NOMO-1 treated with dmso at 0.1 percent for 144 hours (cell line): Measurements from ENCODE around the gene APOA5.
"Not testable (repeated sequence)": the region's sequence is repeated elsewhere in the genome, so short reads cannot be mapped to it uniquely, and the experiment has no call there.

Source experiments
- DNase-seq: peaks from one replicate; lab custom pipeline; 2025; ENCODE audit not compliant: unreplicated experiment; lab: John Stamatoyannopoulos, UW

The APOA5 gene

DNA sequence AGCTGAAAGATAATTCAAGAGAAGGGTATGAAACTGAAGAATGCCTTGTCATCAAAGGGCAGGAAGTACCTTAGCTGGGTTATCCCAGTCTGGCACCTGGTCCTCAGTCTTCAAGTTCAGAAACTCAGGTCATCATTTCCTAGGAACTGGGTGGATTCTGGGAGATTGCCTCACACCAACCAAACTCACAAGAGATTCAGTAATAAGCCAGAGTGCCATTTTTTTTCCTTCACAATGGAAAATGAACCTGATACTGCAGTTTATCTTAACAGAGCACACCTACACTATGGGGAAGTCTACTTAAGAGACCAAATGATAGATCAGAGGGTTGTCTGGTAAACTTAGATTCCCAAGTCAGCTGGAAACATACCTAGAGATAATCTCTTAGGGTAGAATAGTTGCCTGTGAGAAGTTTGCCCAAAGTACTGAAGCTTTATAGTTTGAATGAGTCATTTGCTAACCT, 15.1 kb downstream of the APOA5 start:
- no peak for DNase-seq

DNA sequence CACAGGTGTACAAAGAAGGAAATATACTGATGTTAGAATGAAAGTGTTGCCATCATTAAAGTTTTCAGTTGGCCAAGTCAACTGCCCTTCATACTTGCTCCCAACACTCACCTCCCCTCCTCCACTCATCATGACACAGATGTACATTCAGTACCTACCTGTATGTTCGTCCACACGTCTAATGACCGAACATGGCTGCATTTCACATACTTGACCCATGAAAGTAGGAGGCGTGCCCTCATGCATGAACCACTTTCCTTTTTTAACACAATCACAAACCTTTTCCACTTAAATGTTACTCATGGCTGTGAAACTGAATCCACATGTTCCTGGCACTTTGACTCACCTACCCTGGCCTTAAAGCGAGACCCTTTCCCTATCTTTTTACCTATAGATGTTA, 15.7 kb downstream of the APOA5 start:
- no peak for DNase-seq

DNA sequence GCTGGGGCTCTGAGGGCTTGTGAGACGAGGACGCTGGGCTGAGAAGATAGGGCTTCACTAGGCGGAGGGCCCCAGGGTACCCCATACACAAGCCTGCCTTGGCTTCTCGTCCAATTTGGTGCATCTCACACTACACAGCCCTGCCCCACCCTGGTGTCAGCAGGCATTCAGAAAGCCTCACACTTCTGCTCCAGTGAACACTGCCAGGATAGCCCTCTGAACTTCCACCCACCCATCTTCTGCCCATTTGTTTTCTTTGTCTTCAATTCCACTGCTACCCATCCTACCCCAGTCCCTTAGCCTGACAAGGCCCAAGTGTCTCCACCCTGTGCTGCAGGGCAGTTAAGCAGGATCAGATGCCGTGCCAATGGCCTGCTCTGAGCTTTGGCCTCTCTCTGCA, 17.0 kb downstream of the APOA5 start:
- no peak for DNase-seq

DNA sequence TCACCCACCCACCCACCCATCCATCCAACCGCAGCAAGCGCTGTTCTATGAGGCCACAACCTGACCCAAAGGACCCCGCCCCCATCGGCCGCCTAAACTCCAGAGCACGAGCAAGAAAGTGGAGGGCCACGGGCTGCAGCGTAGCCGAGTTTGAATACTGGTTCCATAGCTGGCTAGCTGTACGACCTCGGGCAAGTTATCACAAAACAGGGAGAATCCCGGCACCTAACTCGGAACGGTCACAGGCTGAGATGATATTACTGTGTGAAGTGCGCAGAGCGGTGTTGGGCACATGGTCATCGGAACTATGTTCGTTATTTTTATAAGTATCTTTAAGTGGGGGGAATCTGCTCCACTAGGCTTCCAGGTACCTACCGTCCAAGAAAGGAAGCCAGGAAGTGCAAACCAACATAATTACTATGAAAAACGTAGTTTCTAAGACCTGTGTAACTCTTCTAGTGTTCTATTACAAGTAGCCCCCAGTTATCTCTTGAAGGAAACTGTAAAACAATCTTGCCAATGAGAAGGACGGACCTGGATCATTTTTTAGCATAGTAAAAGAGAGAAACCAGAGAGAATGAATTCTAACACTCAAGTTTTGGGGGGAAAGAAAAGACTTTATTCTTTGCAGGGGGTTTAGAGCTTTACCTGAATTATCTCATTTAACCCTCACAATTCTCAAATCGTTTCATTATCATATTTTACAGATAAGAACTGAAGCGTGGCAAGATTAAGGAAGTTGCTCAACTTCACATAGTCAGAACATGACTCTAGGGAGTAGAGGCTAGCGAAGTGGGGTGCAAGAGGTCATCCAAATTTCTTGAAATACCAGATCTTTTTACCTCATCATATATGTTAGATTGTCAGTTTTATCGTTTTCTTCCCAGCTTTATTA, 18.2 kb downstream of the APOA5 start:
- peak; percentile 53 for DNase-seq

DNA sequence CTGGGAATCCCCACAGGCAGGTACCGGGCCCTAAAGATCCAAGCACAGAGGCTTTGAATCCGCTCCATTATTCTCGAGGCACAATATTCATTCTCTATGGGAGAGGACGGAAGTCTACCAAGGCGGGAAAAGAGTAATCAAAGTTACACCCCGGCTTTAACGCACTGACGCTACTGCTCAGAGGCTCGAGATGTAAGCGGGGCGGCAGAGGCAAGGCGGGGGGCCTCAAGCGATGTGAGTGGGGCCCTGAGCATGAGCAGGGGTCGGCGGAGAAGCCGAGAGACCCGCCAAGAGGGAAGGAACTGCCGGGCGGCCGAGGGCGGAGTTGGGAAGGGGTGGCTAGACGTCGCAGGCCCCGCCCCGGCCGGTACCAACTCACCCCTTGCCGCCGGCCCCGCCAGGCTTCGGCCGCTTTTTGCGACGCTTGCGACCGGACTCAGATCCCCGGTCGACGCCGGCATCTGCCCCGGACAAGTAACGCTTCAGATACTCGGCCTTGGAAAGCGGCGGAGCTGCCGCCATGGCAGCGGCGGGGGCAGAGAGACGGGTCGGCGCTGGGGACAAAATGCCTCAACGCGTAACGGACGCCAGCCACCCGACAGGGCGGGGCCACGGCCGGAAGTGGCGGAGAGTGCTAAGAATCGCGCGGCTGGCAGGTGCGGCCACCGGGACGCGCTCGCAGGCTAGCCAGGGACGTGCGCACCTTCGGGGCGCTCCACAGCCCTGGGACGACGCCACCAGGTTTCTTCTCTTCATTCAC, 19.1 kb downstream of the APOA5 start, which contains the start of gene BUD13:
BUD13 (minus strand) TSS at position 545 of the 760 bp plus-strand sequence; CDS start at position 522, 23 bp downstream.
- DNase-seq: peak; percentile 81

DNA sequence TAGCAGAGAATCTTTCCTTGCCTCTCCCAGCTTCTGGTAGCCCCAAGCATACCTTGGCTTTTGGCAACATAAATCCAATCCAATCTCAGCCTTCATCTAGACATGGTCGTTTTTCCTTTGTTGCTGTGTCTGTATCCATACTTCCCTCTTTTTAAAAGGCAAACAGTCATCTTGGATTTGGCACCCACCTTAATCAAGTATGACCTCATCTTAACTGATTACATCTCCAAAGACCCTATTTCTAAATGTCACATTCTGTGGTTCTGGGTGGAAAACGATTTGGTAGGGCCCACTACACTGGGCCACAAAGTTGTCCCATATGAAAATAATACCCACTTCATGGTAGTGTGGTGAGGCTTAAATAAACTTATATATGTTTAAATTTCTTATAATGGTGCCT, 19.7 kb downstream of the APOA5 start:
- no peak for DNase-seq

DNA sequence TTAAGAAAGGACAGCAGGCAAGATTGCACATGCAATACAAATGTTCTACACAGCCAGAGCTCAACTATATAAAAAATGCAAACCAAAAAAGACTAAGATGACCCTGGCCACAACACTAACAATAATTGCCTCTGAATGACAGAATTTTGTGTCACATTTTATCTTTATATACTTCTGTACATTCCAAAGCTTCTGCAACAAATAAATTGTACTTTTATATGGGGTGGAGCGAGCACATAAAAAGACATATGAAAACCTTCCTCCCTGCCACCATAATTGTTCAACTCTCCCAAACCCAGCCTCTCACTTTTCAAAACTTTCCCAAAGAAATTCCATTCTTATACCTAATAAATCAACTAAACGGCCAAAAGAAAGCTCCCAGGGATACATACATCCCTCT, 29.5 kb downstream of the APOA5 start:
- DNase-seq: no peak

DNA sequence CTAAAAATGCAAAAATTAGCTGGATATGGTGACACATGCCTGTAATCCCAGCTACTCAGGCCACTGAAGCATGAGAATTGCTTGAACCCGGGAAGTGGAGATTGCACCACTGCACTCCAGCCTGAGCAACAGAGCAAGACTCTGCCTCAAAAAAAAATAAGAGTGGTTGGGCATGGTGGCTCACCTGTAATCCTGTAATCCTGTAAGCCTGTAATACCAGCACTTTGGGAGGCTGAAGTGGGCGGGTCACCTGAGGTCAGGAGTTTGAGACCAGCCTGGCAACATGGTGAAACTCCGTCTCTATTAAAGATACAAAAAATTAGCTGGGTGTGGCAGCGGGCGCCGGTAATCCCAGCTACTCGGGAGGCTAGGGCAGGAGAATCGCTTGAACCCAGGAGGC, 35.6 kb downstream of the APOA5 start:
- not testable (repeated sequence) for DNase-seq

DNA sequence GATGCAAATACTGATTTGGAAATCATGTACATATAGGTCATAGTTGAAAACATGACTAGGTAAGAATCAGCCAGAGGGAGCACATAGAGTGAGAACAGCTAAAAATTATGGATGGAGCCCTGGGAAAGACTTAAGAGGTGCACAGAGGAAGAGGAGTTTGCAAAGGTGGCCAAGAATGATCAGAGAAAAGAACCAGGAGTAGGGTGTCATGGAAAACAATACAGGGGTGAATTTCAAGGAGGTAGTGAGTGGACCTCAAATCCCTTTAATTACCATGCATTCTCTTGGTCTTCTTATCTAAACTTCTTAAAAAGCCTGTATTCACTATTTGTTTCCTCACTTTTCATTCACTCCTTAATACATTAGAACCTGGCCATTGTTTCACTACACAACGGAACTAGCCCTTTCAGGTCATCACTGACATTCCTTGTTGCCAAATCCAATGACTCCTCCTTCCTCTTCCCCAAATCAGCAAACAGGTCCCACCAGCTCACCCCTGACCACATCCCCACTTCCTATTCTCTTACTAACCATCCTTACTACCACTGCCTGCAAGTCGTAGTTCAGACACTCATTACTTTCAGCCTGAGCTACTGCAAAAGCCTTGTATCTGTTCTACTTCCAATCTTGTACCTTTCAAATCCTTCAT, 41.5 kb downstream of the APOA5 start:
- DNase-seq: no peak

DNA sequence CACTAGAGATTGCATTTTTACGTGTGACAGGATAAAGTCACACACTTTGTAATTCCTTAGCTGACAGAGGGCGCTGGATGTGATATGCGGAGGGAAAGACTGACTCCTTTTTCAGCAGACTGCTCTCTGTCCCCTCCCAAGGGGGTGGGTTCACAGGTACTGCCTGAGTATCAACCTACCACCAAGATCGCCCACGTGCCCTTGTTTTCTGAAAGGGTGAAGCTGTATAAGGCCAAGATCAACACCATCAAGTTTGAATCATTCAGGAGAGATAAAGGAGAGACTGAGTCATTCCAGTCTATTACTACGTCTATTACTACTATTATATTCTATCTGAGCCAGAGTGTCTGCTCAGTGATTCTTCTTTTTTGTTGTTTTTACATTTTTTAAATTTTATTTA, 49.6 kb downstream of the APOA5 start:
- DNase-seq: no peak

DNA sequence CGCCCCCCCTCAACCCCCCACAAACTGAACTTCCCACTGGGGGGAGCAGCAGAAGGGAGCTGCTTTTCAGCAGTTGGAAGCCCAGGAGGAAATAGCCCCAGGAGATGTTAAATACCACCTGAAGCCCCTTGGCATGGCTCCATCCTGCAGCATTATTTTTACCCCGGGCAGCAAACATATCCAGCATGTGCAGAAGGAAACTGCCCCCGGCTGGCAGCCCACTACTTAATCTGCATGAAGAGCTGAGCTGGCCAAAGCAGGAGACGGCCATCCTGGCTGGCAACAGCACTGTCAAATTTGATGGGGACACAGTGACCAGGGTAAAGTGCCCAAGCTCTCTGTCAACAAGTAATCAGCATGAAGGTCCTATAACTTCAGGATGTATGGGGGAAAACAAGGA, 50.9 kb downstream of the APOA5 start:
- no peak for DNase-seq
